DMS53 treated with DMSO at 0.1 percent for 48 hours (cell line): ENCODE measurements around the gene POLR1E.
"Not testable (repeated sequence)": the region's sequence is repeated elsewhere in the genome, so short reads cannot be mapped to it uniquely, and the experiment has no call there.

ENCODE experiments used
- DNase-seq: peaks from one replicate; lab custom pipeline; 2025; ENCODE audit not compliant: unreplicated experiment; lab: John Stamatoyannopoulos, UW

The POLR1E gene

GRCh38 chr9:37464426-37465248 lies 21.1 kb upstream of the POLR1E start:
- DNase-seq = peak; percentile 39

GRCh38 chr9:37465249-37466036 lies 20.3 kb upstream of the POLR1E start, which contains the start of gene ZBTB5:
Gene ZBTB5 (minus strand): TSS chr9:37465450. CDS start chr9:37442551, 22,899 bp downstream.
- DNase-seq = peak; percentile 97

GRCh38 chr9:37466037-37466709 lies 19.6 kb upstream of the POLR1E start:
- no peak for DNase-seq

GRCh38 chr9:37467530-37467929 lies 18.2 kb upstream of the POLR1E start:
- DNase-seq = not testable (repeated sequence)

GRCh38 chr9:37468620-37469019 lies 17.1 kb upstream of the POLR1E start:
- DNase-seq = no peak

- DNase-seq = peak; percentile 8
These were observed 13.6 kb upstream of the POLR1E start for GRCh38 chr9:37471942-37472684.

GRCh38 chr9:37473982-37474381 lies 11.8 kb upstream of the POLR1E start:
- DNase-seq = not testable (repeated sequence)

GRCh38 chr9:37474438-37474837 lies 11.3 kb upstream of the POLR1E start:
- DNase-seq = no peak

GRCh38 chr9:37476930-37477329 lies 8.8 kb upstream of the POLR1E start:
- no peak for DNase-seq

GRCh38 chr9:37477443-37477842 lies 8.3 kb upstream of the POLR1E start:
- DNase-seq = not testable (repeated sequence)

- not testable (repeated sequence) for DNase-seq
These were observed 7.6 kb upstream of the POLR1E start for GRCh38 chr9:37477987-37478619.

GRCh38 chr9:37480759-37481158 lies 5.0 kb upstream of the POLR1E start:
- no peak for DNase-seq

GRCh38 chr9:37486256-37486615 lies 488 bp downstream of the POLR1E start:
- DNase-seq = no peak

- no peak for DNase-seq
These were observed 1.1 kb downstream of the POLR1E start for GRCh38 chr9:37486616-37487548.

GRCh38 chr9:37491939-37492338 lies 6.2 kb downstream of the POLR1E start:
- no peak for DNase-seq

- no peak for DNase-seq
These were observed 9.8 kb downstream of the POLR1E start for GRCh38 chr9:37495571-37495970.

GRCh38 chr9:37496020-37496419 lies 10.3 kb downstream of the POLR1E start:
- DNase-seq = no peak

GRCh38 chr9:37497320-37497719 lies 11.6 kb downstream of the POLR1E start:
- DNase-seq = no peak

GRCh38 chr9:37498457-37498856 lies 12.7 kb downstream of the POLR1E start:
- DNase-seq = no peak
